Muscle layer of colon (tissue), 2 donors: ENCODE results near the gene CDH18.

ENCODE experiments used
- H3K27ac ChIP-seq: one replicate; pipeline ENCODE4 v1.7.0; 2013; ENCODE audit warnings: low read depth, mild to moderate bottlenecking, low read length, moderate library complexity
- H3K27me3 ChIP-seq, 2 donors: one replicate each; pipeline ENCODE4 v1.7.0; 2013; ENCODE audit warnings: low read length in 2 of 2, mild to moderate bottlenecking in 2 of 2; ENCODE audit not compliant: insufficient read depth in 2 of 2, control insufficient read depth in 1 of 2
- H3K36me3 ChIP-seq: one replicate; pipeline ENCODE4 v1.7.0; 2013; ENCODE audit warnings: mild to moderate bottlenecking, low read length; ENCODE audit not compliant: insufficient read depth
- H3K4me1 ChIP-seq: one replicate; pipeline ENCODE4 v1.7.0; 2013; ENCODE audit warnings: mild to moderate bottlenecking, low read length; ENCODE audit not compliant: insufficient read depth
- H3K4me3 ChIP-seq, 2 donors: one replicate each; pipeline ENCODE4 v1.7.0; 2013; ENCODE audit warnings: low read length in 2 of 2, low read depth in 1 of 2, mild to moderate bottlenecking in 1 of 2, moderate library complexity in 1 of 2
- H3K9ac ChIP-seq: one replicate; pipeline ENCODE4 v1.7.0; 2013; ENCODE audit warnings: low read length
- H3K9me3 ChIP-seq: one replicate; pipeline ENCODE4 v1.7.0; 2013; ENCODE audit warnings: mild to moderate bottlenecking, low read length
- donor health status: abdominal sarcoma.
- donor health status: Adenocarcinoma of cecum.

CDH18 gene, protein sequence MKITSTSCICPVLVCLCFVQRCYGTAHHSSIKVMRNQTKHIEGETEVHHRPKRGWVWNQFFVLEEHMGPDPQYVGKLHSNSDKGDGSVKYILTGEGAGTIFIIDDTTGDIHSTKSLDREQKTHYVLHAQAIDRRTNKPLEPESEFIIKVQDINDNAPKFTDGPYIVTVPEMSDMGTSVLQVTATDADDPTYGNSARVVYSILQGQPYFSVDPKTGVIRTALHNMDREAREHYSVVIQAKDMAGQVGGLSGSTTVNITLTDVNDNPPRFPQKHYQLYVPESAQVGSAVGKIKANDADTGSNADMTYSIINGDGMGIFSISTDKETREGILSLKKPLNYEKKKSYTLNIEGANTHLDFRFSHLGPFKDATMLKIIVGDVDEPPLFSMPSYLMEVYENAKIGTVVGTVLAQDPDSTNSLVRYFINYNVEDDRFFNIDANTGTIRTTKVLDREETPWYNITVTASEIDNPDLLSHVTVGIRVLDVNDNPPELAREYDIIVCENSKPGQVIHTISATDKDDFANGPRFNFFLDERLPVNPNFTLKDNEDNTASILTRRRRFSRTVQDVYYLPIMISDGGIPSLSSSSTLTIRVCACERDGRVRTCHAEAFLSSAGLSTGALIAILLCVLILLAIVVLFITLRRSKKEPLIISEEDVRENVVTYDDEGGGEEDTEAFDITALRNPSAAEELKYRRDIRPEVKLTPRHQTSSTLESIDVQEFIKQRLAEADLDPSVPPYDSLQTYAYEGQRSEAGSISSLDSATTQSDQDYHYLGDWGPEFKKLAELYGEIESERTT

DNA sequence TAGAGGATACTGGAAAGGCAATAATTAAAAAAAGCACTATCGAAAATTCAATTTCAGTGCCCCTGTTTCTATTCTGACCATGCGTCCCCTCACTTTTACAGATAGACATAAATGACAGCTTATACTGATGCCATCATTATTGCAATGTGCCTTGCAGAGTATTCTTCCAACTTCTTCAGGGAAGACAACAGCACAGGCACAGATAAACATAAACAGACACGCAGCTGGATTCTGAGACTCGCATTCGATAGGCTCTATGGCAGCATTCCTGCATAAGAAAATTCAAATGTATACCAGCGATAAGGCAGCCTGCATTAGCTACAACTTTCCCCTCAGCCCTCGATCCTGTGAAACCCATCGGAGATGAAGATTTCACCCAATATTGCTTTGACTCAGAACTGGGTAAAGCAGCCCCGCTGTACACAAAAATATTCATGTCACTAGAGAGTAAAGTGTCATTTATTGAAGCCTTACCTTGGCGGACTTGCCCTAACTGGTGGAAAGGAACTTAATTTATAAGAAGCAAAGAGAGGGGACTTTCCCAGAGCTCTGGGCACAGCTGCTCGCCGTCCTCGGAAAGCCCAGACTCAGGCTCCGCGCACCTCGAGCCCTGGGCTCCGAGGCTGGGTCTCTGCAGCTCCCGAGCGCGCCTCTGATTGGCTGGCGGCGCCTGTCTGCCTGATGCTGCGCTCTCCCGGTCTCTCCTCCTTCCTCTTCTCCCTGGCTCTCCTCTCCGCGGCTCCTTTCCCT is at the start of gene CDH18:
Gene CDH18, minus strand, starts transcription at position 589 of the 750 bp plus-strand sequence. CDS start 149,214 bp downstream, outside the sequence.
- Histone ChIP-seq H3K27ac (no peak within 1 kb of the TSS), H3K27me3 (no peaks in the 10 kb centered on the region), H3K4me3 (no peak within 1 kb of the TSS), H3K9ac (no peak within 1 kb of the TSS), H3K9me3 (no peaks in the 10 kb centered on the region), H3K4me1 (no peaks in the 10 kb centered on the region), H3K36me3 (no peaks in the 10 kb centered on the region)

- no peaks in the 10 kb centered on the region for H3K27me3 ChIP-seq
- no peak overlapping the region for H3K4me3 ChIP-seq
- H3K27ac ChIP-seq: no peak overlapping the region
- no peaks in the 10 kb centered on the region for H3K36me3 ChIP-seq
- H3K9ac ChIP-seq: no peak overlapping the region
- no peaks in the 10 kb centered on the region for H3K4me1 ChIP-seq
- H3K9me3 ChIP-seq: no peaks in the 10 kb centered on the region
Observed at GRCh38 chr5:20034717-20035116, 46.7 kb upstream of the CDH18 start.

- H3K9me3 ChIP-seq: no peaks in the 10 kb centered on the region
- no peaks in the 10 kb centered on the region for H3K27me3 ChIP-seq
- no peaks in the 10 kb centered on the region for H3K4me1 ChIP-seq
- H3K36me3 ChIP-seq: no peaks in the 10 kb centered on the region
- H3K9ac ChIP-seq: no peak overlapping the region
- no peak overlapping the region for H3K4me3 ChIP-seq
- H3K27ac ChIP-seq: no peak overlapping the region
Observed at GRCh38 chr5:20033881-20034280, 45.9 kb upstream of the CDH18 start.

DNA sequence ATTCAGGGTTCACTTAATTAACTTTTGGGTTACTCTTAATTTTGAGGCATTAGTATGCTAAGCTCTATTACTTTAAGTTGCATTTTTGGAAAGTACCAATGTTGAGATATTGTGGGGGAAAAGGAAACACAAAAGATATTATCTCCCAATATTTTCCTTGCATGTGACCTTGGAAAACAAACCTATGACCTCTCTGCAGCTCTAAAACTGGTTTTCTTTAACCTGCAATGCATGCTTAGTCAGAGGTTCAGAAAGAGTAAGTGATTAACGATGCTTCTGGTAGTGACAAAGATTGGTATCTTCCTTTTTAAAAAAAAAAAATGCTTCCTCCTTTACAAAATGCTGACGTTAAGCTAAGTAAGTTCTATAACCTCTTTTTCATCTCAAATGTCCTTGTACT is 44.9 kb upstream of the CDH18 start:
- H3K4me1 ChIP-seq: no peaks in the 10 kb centered on the region
- no peak overlapping the region for H3K27ac ChIP-seq
- H3K9ac ChIP-seq: no peak overlapping the region
- no peaks in the 10 kb centered on the region for H3K9me3 ChIP-seq
- no peak overlapping the region for H3K4me3 ChIP-seq
- H3K36me3 ChIP-seq: no peaks in the 10 kb centered on the region
- no peaks in the 10 kb centered on the region for H3K27me3 ChIP-seq

DNA sequence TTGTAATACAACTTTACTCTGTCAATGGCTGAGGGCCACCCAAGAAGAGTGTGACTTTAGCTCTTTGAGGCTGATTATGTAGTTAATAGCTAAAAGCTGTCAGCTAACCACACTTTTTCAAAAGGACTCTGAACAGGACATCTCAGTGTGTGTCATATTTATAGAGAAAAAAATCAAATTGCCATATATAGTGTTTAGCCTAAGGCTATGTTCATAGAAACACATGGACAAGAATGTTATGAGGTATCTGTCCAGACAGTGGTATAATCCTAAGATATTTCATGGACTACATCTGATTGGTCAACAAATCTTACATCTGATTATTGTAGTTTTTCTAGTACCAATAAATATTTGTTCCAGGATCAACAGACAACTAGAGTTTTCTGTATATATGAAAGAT is 42.1 kb upstream of the CDH18 start:
- no peaks in the 10 kb centered on the region for H3K36me3 ChIP-seq
- no peaks in the 10 kb centered on the region for H3K27me3 ChIP-seq
- no peak overlapping the region for H3K4me3 ChIP-seq
- H3K9me3 ChIP-seq: no peaks in the 10 kb centered on the region
- H3K9ac ChIP-seq: no peak overlapping the region
- no peaks in the 10 kb centered on the region for H3K4me1 ChIP-seq
- H3K27ac ChIP-seq: no peak overlapping the region

DNA sequence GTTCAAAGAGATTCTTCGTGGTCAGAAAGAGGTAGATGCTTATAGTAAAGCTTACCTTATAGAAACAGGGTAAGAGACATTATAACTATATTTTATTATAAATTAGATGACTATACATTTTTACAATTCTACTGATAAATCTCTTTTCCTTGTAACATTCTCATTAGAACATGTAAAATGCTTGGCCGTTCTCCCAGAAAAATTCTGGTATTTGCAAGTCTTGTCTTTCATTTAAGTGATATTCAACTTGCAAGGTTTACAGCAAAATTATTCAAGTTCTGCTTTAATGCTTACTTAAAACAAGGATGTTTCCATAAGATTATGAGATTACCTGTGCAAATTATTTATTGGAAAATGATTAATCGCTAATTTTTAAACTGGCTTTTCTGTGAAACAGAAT is 41.3 kb upstream of the CDH18 start:
- no peak overlapping the region for H3K9ac ChIP-seq
- H3K27ac ChIP-seq: no peak overlapping the region
- H3K36me3 ChIP-seq: no peaks in the 10 kb centered on the region
- H3K27me3 ChIP-seq: no peaks in the 10 kb centered on the region
- H3K9me3 ChIP-seq: no peaks in the 10 kb centered on the region
- H3K4me3 ChIP-seq: no peak overlapping the region
- no peaks in the 10 kb centered on the region for H3K4me1 ChIP-seq

DNA sequence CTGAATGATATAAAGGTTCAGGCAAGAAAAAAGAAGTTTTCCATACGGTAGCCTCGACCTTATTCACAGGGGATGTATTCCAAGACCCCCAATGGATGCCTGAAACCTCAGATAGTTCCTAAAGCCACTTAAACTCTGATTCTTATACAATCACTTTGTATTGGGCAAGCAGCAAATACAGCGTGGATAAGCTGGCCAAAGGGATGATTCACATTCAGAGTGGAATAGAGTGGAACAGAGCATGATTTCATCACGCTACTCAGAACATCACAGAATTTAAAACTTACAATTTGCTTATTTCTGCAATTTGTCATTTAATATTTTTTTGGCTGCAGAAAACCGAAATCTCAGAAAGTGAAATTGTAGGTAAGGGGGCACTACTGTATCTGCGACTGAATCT is 40.5 kb upstream of the CDH18 start:
- no peaks in the 10 kb centered on the region for H3K4me1 ChIP-seq
- no peaks in the 10 kb centered on the region for H3K9me3 ChIP-seq
- H3K27me3 ChIP-seq: no peaks in the 10 kb centered on the region
- H3K27ac ChIP-seq: no peak overlapping the region
- H3K36me3 ChIP-seq: no peaks in the 10 kb centered on the region
- no peak overlapping the region for H3K9ac ChIP-seq
- H3K4me3 ChIP-seq: no peak overlapping the region

GRCh38 chr5:20023686-20024180 is 35.7 kb upstream of the CDH18 start:
- H3K36me3 ChIP-seq: no peaks in the 10 kb centered on the region
- no peaks in the 10 kb centered on the region for H3K9me3 ChIP-seq
- no peaks in the 10 kb centered on the region for H3K27me3 ChIP-seq
- no peaks in the 10 kb centered on the region for H3K4me1 ChIP-seq
- no peak overlapping the region for H3K9ac ChIP-seq
- H3K27ac ChIP-seq: no peak overlapping the region
- no peak overlapping the region for H3K4me3 ChIP-seq

- H3K27me3 ChIP-seq: no peaks in the 10 kb centered on the region
- H3K4me1 ChIP-seq: no peaks in the 10 kb centered on the region
- H3K9me3 ChIP-seq: no peaks in the 10 kb centered on the region
- no peak overlapping the region for H3K9ac ChIP-seq
- no peak overlapping the region for H3K27ac ChIP-seq
- H3K4me3 ChIP-seq: no peak overlapping the region
- H3K36me3 ChIP-seq: no peaks in the 10 kb centered on the region
Observed at GRCh38 chr5:20020247-20020646, 32.2 kb upstream of the CDH18 start.

- no peaks in the 10 kb centered on the region for H3K36me3 ChIP-seq
- no peak overlapping the region for H3K27ac ChIP-seq
- H3K9ac ChIP-seq: no peak overlapping the region
- no peaks in the 10 kb centered on the region for H3K4me1 ChIP-seq
- no peaks in the 10 kb centered on the region for H3K9me3 ChIP-seq
- H3K27me3 ChIP-seq: no peaks in the 10 kb centered on the region
- H3K4me3 ChIP-seq: no peak overlapping the region
Observed at GRCh38 chr5:20017021-20017420, 29.0 kb upstream of the CDH18 start.

- Histone ChIP-seq H3K36me3 (no peaks in the 10 kb centered on the region), H3K4me1 (no peaks in the 10 kb centered on the region), H3K9ac (no peak overlapping the region), H3K4me3 (no peak overlapping the region), H3K27ac (no peak overlapping the region), H3K27me3 (no peaks in the 10 kb centered on the region), H3K9me3 (no peaks in the 10 kb centered on the region)
Observed at GRCh38 chr5:20000416-20000815, 12.4 kb upstream of the CDH18 start.
